ENCODE results near the gene FBLN2. TPM values are rescaled to one million over a fixed set of nuclear protein-coding genes. Genes with fewer than 3 reads are reported as not detected.

Gene FBLN2
- total RNA-seq, 1 donor from 2014 or later: 413 TPM

DNA sequence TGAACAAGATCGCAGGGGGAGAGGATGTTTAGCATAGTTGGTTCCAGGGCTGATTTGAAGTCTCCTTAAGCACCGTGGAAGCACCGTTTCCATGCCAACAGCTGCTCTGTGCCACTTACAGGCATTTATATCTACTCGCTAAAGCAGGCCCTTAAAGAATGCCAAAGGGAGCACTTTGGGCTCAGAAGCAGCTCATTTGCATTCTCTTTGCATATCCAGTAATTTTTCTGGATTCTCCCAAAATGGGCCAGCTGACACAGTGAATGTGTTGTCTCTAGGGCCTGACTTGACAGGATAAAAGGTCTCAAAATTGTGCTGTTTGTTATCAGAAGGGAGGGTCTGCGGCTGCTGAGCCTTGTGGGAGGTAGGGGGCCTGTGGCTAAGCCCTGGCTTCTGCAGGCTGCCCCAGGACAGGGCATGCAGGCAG, 138.6 kb downstream of the FBLN2 start:
- no peaks in the 10 kb centered on the region for H3K9me3 Mint-ChIP-seq (ENCODE audit: low read depth)
- peaks cover 64% of the 10 kb centered on the region for H3K27me3 Mint-ChIP-seq (ENCODE audit: low read depth)
- no peaks in the 10 kb centered on the region for H3K4me1 Mint-ChIP-seq (ENCODE audit: low read depth)
- H3K4me3 Mint-ChIP-seq (ENCODE audit: unreplicated experiment): no peak overlapping the region
- TF ChIP-seq, protein P1, sequence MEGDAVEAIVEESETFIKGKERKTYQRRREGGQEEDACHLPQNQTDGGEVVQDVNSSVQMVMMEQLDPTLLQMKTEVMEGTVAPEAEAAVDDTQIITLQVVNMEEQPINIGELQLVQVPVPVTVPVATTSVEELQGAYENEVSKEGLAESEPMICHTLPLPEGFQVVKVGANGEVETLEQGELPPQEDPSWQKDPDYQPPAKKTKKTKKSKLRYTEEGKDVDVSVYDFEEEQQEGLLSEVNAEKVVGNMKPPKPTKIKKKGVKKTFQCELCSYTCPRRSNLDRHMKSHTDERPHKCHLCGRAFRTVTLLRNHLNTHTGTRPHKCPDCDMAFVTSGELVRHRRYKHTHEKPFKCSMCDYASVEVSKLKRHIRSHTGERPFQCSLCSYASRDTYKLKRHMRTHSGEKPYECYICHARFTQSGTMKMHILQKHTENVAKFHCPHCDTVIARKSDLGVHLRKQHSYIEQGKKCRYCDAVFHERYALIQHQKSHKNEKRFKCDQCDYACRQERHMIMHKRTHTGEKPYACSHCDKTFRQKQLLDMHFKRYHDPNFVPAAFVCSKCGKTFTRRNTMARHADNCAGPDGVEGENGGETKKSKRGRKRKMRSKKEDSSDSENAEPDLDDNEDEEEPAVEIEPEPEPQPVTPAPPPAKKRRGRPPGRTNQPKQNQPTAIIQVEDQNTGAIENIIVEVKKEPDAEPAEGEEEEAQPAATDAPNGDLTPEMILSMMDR (IDR thresholded peaks at IDR 0.05): no peak
- peaks cover 2% of the 10 kb centered on the region for H3K36me3 Mint-ChIP-seq (ENCODE audit: low read depth)
- no peak for DNase-seq (ENCODE audit: low spot score)
- no peak overlapping the region for H3K27ac Mint-ChIP-seq (ENCODE audit: unreplicated experiment)

Other genes with a start within 250 kb of the FBLN2 start
- gene NUP210, start 128.8 kb upstream of the FBLN2 start, total RNA-seq: 0.72 to 1.3 TPM (median 0.82 TPM) in 3 replicates
- 10.7 to 16.5 TPM (median 15.2 TPM) in 3 replicates for gene HDAC11, start 68.8 kb upstream of the FBLN2 start, total RNA-seq